CD8-positive, alpha-beta memory T cell (primary cell): Measurements from ENCODE around the gene LPXN. TPM values are rescaled to one million over a fixed set of nuclear protein-coding genes. Genes with fewer than 3 reads are reported as not detected.
A peak's percentile ranks its signal among the peaks of the same experiment; 100 is the strongest.

Experiments
- CTCF ChIA-PET: fragments of 350-600 bp; sonication (Branson Sonifier 250); formaldehyde crosslinking; loops from one replicate; lab custom pipeline; 2021; ENCODE audit warnings: antibody characterized with exemption; lab: Charles Lee
- POLR2A ChIA-PET: fragments of 350-600 bp; sonication (Branson Sonifier 250); formaldehyde crosslinking; loops from one replicate; lab custom pipeline; 2021; ENCODE audit warnings: antibody characterized with exemption; lab: Charles Lee
- DNase-seq, 5 donors: peaks; one replicate each; pipeline versions ENCODE4 v3.0.0 to v3.0.0-alpha.2; 2020 to 2022; ENCODE audit warnings: mixed read lengths in 1 of 5
- H3K27ac ChIP-seq: one replicate; pipeline ENCODE4 v1.7.0; 2013; ENCODE audit warnings: low read depth, mild to moderate bottlenecking, low read length, moderate library complexity
- H3K27me3 ChIP-seq: 2 replicates; pipeline ENCODE4 v1.7.0; 2013; ENCODE audit warnings: low read length, mild to moderate bottlenecking; ENCODE audit not compliant: insufficient read depth, poor library complexity, severe bottlenecking
- H3K36me3 ChIP-seq: 2 replicates; pipeline ENCODE4 v1.7.0; 2013; ENCODE audit warnings: mild to moderate bottlenecking, low read length, moderate library complexity; ENCODE audit not compliant: insufficient read depth
- H3K4me1 ChIP-seq: 2 replicates; pipeline ENCODE4 v1.7.0; 2013; ENCODE audit warnings: mild to moderate bottlenecking, low read length, moderate library complexity; ENCODE audit not compliant: insufficient read depth
- H3K4me3 ChIP-seq: 2 replicates; pipeline ENCODE4 v1.7.0; 2013; ENCODE audit warnings: mild to moderate bottlenecking, low read length
- H3K9me3 ChIP-seq: 2 replicates; pipeline ENCODE4 v1.7.0; 2013; ENCODE audit warnings: mild to moderate bottlenecking, low read length
- H3K27ac Mint-ChIP-seq, 8 donors: one replicate each; pipeline ENCODE4 v1.8.0; 2020 to 2021; ENCODE audit warnings: mixed read lengths in 8 of 8, mild to moderate bottlenecking in 6 of 8, inconsistent platforms in 3 of 8, moderate library complexity in 3 of 8
- H3K27me3 Mint-ChIP-seq, 2 donors: one replicate each; pipeline ENCODE4 v1.8.0; 2020 to 2021; ENCODE audit warnings: mixed read lengths in 2 of 2, mild to moderate bottlenecking in 1 of 2, moderate library complexity in 1 of 2
- H3K36me3 Mint-ChIP-seq, 3 donors: one replicate each; pipeline ENCODE4 v1.8.0; 2020 to 2021; ENCODE audit warnings: mixed read lengths in 3 of 3, inconsistent platforms in 1 of 3, mild to moderate bottlenecking in 1 of 3
- H3K4me1 Mint-ChIP-seq, 3 donors: one replicate each; pipeline ENCODE4 v1.8.0; 2020 to 2021; ENCODE audit warnings: mixed read lengths in 3 of 3, inconsistent platforms in 1 of 3, mild to moderate bottlenecking in 1 of 3
- H3K4me3 Mint-ChIP-seq, 7 donors: one replicate each; pipeline ENCODE4 v1.8.0; 2020 to 2021; ENCODE audit warnings: mixed read lengths in 7 of 7, mild to moderate bottlenecking in 6 of 7, moderate library complexity in 4 of 7, inconsistent platforms in 2 of 7
- H3K9me3 Mint-ChIP-seq, 5 donors: one replicate each; pipeline ENCODE4 v1.8.0; 2020 to 2022; ENCODE audit warnings: mixed read lengths in 5 of 5, mild to moderate bottlenecking in 3 of 5, moderate library complexity in 2 of 5, inconsistent platforms in 1 of 5
- polyA plus RNA-seq: library from polyadenylated mRNA; unstranded; fragments of 300-500 nt; fragmentation: Illumina TruSeq; gene quantifications from one replicate; pipeline ENCODE4 v1.2.3, GENCODE V29; 2021
- total RNA-seq, 2 experiments: library from RNA; stranded (reverse); gene quantifications; one replicate each; pipeline ENCODE4 v1.2.3, GENCODE V29; 2021

LPXN gene
- 100 to 1,000 TPM; 168 to 175 TPM for total RNA-seq
- 264 TPM for polyA plus RNA-seq

- Mint-ChIP-seq H3K27ac (peak within 1 kb of the TSS; percentile 100), H3K4me3 (peak within 1 kb of the TSS; percentile 88 to 99 (median 97)), H3K9me3 (no peaks in the 10 kb centered on the region), H3K36me3 (peaks cover 0 to 57% (median 5%) of the 10 kb centered on the region in 3 donors), H3K4me1 (peaks cover 65 to 74% (median 74%) of the 10 kb centered on the region in 3 donors), H3K27me3 (peaks cover 0 to 16% of the 10 kb centered on the region in 2 donors)
- DNase-seq: peak; percentile 28 to 74 (median 65)
- ChIA-PET CTCF (interaction anchor here (1.0 to 5.2 kb wide), 4 partner anchors 7 to 51 kb away, joined by 3 to 73 read pairs (median 5); no protein-coding TSS in a partner anchor), POLR2A (interaction anchor here (0.6 to 1.0 kb wide), 7 partner anchors 9 to 75 kb away, joined by 3 to 7 read pairs (median 4); no protein-coding TSS in a partner anchor)
- no peaks in the 10 kb centered on the region for H3K27me3 ChIP-seq
- H3K9me3 ChIP-seq: no peaks in the 10 kb centered on the region
- peak within 1 kb of the TSS; percentile 83 for H3K4me3 ChIP-seq
- H3K4me1 ChIP-seq: peaks cover 49% of the 10 kb centered on the region
- H3K36me3 ChIP-seq: peaks cover 5% of the 10 kb centered on the region
- peak within 1 kb of the TSS; percentile 99 for H3K27ac ChIP-seq
Observed at GRCh38 chr11:58575377-58576020, at the start of gene LPXN. TSS of gene LPXN (minus strand) at chr11:58575856. CDS start at chr11:58575772, 84 bp downstream.

GRCh38 chr11:58625086-58625485 lies 49.4 kb upstream of the LPXN start:
- CTCF ChIA-PET: interaction anchor here (1.2 kb wide), 1 partner anchor 12 kb away, joined by 3 read pairs; no protein-coding TSS in a partner anchor
- DNase-seq: no peak
- H3K9me3 ChIP-seq: no peaks in the 10 kb centered on the region
- POLR2A ChIA-PET: no interaction called here
- H3K36me3 Mint-ChIP-seq: peaks cover 4 to 53% (median 10%) of the 10 kb centered on the region in 3 donors
- no peak overlapping the region for H3K4me3 Mint-ChIP-seq
- no peaks in the 10 kb centered on the region for H3K27me3 Mint-ChIP-seq
- no peaks in the 10 kb centered on the region for H3K9me3 Mint-ChIP-seq
- no peaks in the 10 kb centered on the region for H3K4me1 ChIP-seq
- H3K36me3 ChIP-seq: peaks cover 14% of the 10 kb centered on the region
- no peak overlapping the region for H3K27ac Mint-ChIP-seq
- H3K4me1 Mint-ChIP-seq: no peaks in the 10 kb centered on the region
- no peaks in the 10 kb centered on the region for H3K27me3 ChIP-seq
- H3K4me3 ChIP-seq: no peak overlapping the region
- no peak overlapping the region for H3K27ac ChIP-seq

GRCh38 chr11:58622344-58622743 lies 46.7 kb upstream of the LPXN start, which contains the start of gene CNTF:
TSS of gene CNTF (plus strand) at chr11:58622665. CDS start at chr11:58622753, 88 bp downstream.
- POLR2A ChIA-PET: no interaction called here
- Histone ChIP-seq H3K4me1 (no peaks in the 10 kb centered on the region), H3K4me3 (no peak within 1 kb of the TSS), H3K27me3 (no peaks in the 10 kb centered on the region), H3K27ac (no peak within 1 kb of the TSS), H3K9me3 (no peaks in the 10 kb centered on the region), H3K36me3 (peaks cover 33% of the 10 kb centered on the region)
- H3K27me3 Mint-ChIP-seq: no peaks in the 10 kb centered on the region
- DNase-seq: no peak
- no peaks in the 10 kb centered on the region for H3K9me3 Mint-ChIP-seq
- H3K4me3 Mint-ChIP-seq: no peak within 1 kb of the TSS
- H3K4me1 Mint-ChIP-seq: no peaks in the 10 kb centered on the region
- peaks cover 4 to 80% (median 21%) of the 10 kb centered on the region in 3 donors for H3K36me3 Mint-ChIP-seq
- H3K27ac Mint-ChIP-seq: peak within 1 kb of the TSS in 6 of 8 donors; percentile 13 to 75 (median 47)
- CTCF ChIA-PET: interaction anchor here (2.9 kb wide), 1 partner anchor 55 kb away, joined by 13 read pairs; no protein-coding TSS in a partner anchor

DNA sequence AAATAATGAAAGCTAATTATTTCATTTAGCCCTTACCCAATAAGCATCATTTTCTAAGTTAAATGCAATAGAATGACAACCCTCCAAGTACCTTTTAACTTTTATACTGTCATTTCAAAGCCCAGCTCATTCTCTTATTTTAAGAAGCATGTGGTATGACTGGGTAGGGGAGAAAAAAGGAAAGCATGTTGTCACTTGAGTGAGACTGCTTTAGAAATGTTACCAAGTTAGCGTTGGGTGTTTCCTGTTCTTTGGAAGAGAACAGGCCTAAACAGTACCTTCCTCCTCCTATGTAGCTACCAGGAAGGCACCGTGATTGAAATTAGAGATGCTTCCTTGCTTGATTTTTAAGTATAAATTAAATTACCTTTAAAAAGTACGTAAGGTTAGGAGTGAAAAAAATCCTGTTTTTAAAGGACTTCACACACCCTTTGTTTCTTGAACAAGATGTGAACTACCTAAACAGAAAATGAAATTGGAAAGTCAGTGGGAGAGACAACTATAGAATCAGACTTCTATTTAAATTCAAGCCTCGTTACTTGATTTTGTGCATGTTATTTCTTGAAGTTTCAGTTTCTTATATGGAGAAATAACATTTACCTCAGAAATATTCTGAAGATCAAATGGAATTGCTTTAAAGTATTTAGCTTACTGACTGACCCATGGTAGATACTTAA lies 46.1 kb upstream of the LPXN start:
- POLR2A ChIA-PET: no interaction called here

DNA sequence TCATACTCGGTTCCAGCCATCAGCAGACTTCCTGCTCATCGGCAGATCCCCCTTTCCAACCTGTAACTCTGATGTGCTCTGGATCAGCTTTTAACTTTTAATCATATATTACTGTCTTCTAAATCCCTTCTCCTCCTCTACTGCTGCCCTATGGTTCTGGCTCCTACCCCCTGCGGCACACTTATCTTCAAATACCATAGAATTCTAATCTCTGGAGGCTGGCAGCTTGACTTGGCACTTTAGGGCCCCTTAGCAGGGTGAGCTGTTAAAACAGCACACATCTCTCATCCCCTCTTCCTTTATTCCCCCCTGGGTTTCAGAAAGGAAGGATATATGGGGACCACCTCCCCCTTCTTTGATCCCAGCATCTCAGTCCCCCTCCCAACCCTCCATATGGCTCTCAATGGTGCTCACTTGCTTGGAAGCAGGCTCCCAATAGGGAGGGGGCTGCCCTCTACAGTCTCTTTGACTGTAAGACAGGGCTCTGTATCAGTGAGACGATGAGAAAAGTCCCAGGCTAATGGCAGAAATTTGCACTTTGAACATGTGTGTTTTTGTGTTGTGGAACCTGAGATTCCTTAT lies 42.4 kb upstream of the LPXN start:
- H3K36me3 ChIP-seq: peaks cover 53% of the 10 kb centered on the region
- no peaks in the 10 kb centered on the region for H3K27me3 ChIP-seq
- no peak overlapping the region for H3K27ac ChIP-seq
- Mint-ChIP-seq H3K27me3 (no peaks in the 10 kb centered on the region), H3K27ac (peak overlapping the region in 6 of 8 donors; percentile 6 to 94 (median 67)), H3K36me3 (peaks cover 7 to 88% (median 35%) of the 10 kb centered on the region in 3 donors), H3K9me3 (no peaks in the 10 kb centered on the region), H3K4me3 (no peak overlapping the region), H3K4me1 (peaks cover 0 to 4% (median 0%) of the 10 kb centered on the region in 3 donors)
- H3K9me3 ChIP-seq: no peaks in the 10 kb centered on the region
- ChIA-PET CTCF (interaction anchor here (0.7 to 1.4 kb wide), 3 partner anchors 11 to 170 kb away, joined by 3 to 4 read pairs (median 3); no protein-coding TSS in a partner anchor), POLR2A (interaction anchor here (0.7 kb wide), 1 partner anchor 429 kb away, joined by 3 read pairs; no protein-coding TSS in a partner anchor)
- H3K4me1 ChIP-seq: no peaks in the 10 kb centered on the region
- no peak overlapping the region for H3K4me3 ChIP-seq
- no peak for DNase-seq

More for the DNA sequence above, 46.1 kb upstream of the LPXN start:
- H3K4me1 Mint-ChIP-seq: no peaks in the 10 kb centered on the region
- peaks cover 4 to 83% (median 25%) of the 10 kb centered on the region in 3 donors for H3K36me3 Mint-ChIP-seq
- Histone ChIP-seq H3K36me3 (peaks cover 36% of the 10 kb centered on the region), H3K9me3 (no peaks in the 10 kb centered on the region), H3K27ac (no peak overlapping the region), H3K27me3 (no peaks in the 10 kb centered on the region), H3K4me3 (no peak overlapping the region), H3K4me1 (no peaks in the 10 kb centered on the region)
- peak overlapping the region in 3 of 8 donors; percentile 15 to 35 (median 21) for H3K27ac Mint-ChIP-seq
- CTCF ChIA-PET: interaction anchor here (2.9 kb wide), 1 partner anchor 54 kb away, joined by 13 read pairs; no protein-coding TSS in a partner anchor
- H3K9me3 Mint-ChIP-seq: no peaks in the 10 kb centered on the region
- no peaks in the 10 kb centered on the region for H3K27me3 Mint-ChIP-seq
- DNase-seq: no peak
- no peak overlapping the region for H3K4me3 Mint-ChIP-seq

GRCh38 chr11:58616594-58616993 lies 40.9 kb upstream of the LPXN start:
- no peaks in the 10 kb centered on the region for H3K27me3 ChIP-seq
- POLR2A ChIA-PET: no interaction called here
- Mint-ChIP-seq H3K27ac (peak overlapping the region in 2 of 8 donors; percentile 6 to 45), H3K27me3 (no peaks in the 10 kb centered on the region), H3K4me1 (peaks cover 0 to 8% (median under 1%) of the 10 kb centered on the region in 3 donors), H3K9me3 (no peaks in the 10 kb centered on the region), H3K4me3 (no peak overlapping the region), H3K36me3 (peaks cover 14 to 89% (median 46%) of the 10 kb centered on the region in 3 donors)
- no peak overlapping the region for H3K4me3 ChIP-seq
- peaks cover 62% of the 10 kb centered on the region for H3K36me3 ChIP-seq
- no peaks in the 10 kb centered on the region for H3K4me1 ChIP-seq
- CTCF ChIA-PET: no interaction called here
- no peak for DNase-seq
- H3K9me3 ChIP-seq: no peaks in the 10 kb centered on the region
- no peak overlapping the region for H3K27ac ChIP-seq

DNA sequence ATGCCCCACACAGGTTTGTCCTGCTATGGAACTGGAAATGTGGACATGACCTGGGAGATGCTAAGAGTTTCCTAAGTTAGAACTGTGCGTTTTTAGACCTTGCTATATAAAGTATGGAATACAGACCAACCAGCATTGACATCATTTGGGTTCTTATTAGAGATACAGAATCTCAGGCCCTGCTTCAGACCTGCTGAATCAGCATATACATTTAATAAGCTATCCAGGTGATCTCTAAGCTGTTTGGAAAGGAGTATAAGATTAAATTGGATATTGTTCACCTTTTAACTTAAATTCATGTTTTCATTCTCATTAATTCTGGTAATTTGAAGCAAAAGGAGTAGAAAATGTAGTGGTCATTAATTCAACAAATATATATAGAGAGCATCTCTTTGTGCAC lies 39.9 kb upstream of the LPXN start:
- peak overlapping the region in 2 of 8 donors; percentile 25 to 71 for H3K27ac Mint-ChIP-seq
- H3K27me3 ChIP-seq: no peaks in the 10 kb centered on the region
- H3K36me3 ChIP-seq: peaks cover 72% of the 10 kb centered on the region
- CTCF ChIA-PET: no interaction called here
- H3K27me3 Mint-ChIP-seq: no peaks in the 10 kb centered on the region
- POLR2A ChIA-PET: no interaction called here
- peaks cover 18 to 94% (median 52%) of the 10 kb centered on the region in 3 donors for H3K36me3 Mint-ChIP-seq
- H3K4me3 ChIP-seq: no peak overlapping the region
- no peaks in the 10 kb centered on the region for H3K9me3 ChIP-seq
- no peak overlapping the region for H3K27ac ChIP-seq
- no peak for DNase-seq
- no peaks in the 10 kb centered on the region for H3K9me3 Mint-ChIP-seq
- H3K4me1 ChIP-seq: no peaks in the 10 kb centered on the region
- no peak overlapping the region for H3K4me3 Mint-ChIP-seq
- H3K4me1 Mint-ChIP-seq: peaks cover 0 to 13% (median 4%) of the 10 kb centered on the region in 3 donors
